Activated T-helper 17 cell treated with anti-CD3 and anti-CD28 coated beads, Interleukin-2, amount 50 U/mL, for 72 hours (primary cell): ENCODE results near the gene RNF213. TPM values are rescaled to one million over a fixed set of nuclear protein-coding genes. Genes with fewer than 3 reads are reported as not detected.
"Not testable (repeated sequence)": the region's sequence is repeated elsewhere in the genome, so short reads cannot be mapped to it uniquely, and the experiment has no call there.

Experiments
- ATAC-seq: fragments of 150-1000 bp; cut with Tn5 transposase; replicated peaks from 2 replicates; pipeline ENCODE4 v1.10.0; 2021; ENCODE audit warnings: mild to moderate bottlenecking, moderate library complexity
- H3K27ac Mint-ChIP-seq: one replicate; pipeline ENCODE4 v1.8.0; 2022; ENCODE audit warnings: mixed read lengths
- H3K27me3 Mint-ChIP-seq: one replicate; pipeline ENCODE4 v1.8.0; 2022; ENCODE audit warnings: mixed read lengths
- H3K36me3 Mint-ChIP-seq: one replicate; pipeline ENCODE4 v1.8.0; 2022; ENCODE audit warnings: low read depth, mild to moderate bottlenecking, mixed read lengths
- H3K4me1 Mint-ChIP-seq: one replicate; pipeline ENCODE4 v1.8.0; 2022; ENCODE audit warnings: mixed read lengths
- H3K4me3 Mint-ChIP-seq: one replicate; pipeline ENCODE4 v1.8.0; 2022; ENCODE audit warnings: mild to moderate bottlenecking, mixed read lengths
- H3K9me3 Mint-ChIP-seq: one replicate; pipeline ENCODE4 v1.8.0; 2022; ENCODE audit warnings: mixed read lengths
- total RNA-seq, 2 donors: library from RNA; stranded (reverse); gene quantifications; one replicate each; pipeline ENCODE4 v1.2.3, GENCODE V29; 2022

RNF213 gene
- total RNA-seq, 2 donors from 2014 or later = 1,022 to 1,405 TPM

GRCh38 chr17:80394629-80395216, 134.1 kb downstream of the RNF213 start:
- peaks cover 78% of the 10 kb centered on the region for H3K36me3 Mint-ChIP-seq
- H3K27me3 Mint-ChIP-seq = no peaks in the 10 kb centered on the region
- ATAC-seq = no peak
- no peaks in the 10 kb centered on the region for H3K9me3 Mint-ChIP-seq
- no peak overlapping the region for H3K4me3 Mint-ChIP-seq
- peak overlapping the region; percentile 48 for H3K27ac Mint-ChIP-seq
- H3K4me1 Mint-ChIP-seq = peaks cover 13% of the 10 kb centered on the region

GRCh38 chr17:80395402-80396151, 134.9 kb downstream of the RNF213 start:
- Mint-ChIP-seq H3K4me1 (peaks cover 13% of the 10 kb centered on the region), H3K27me3 (no peaks in the 10 kb centered on the region), H3K36me3 (peaks cover 71% of the 10 kb centered on the region), H3K4me3 (no peak overlapping the region), H3K27ac (peak overlapping the region; percentile 46), H3K9me3 (no peaks in the 10 kb centered on the region)
- ATAC-seq = peak; percentile 39

GRCh38 chr17:80396157-80397033, 135.7 kb downstream of the RNF213 start:
- peaks cover 11% of the 10 kb centered on the region for H3K4me1 Mint-ChIP-seq
- ATAC-seq = peak; percentile 32
- H3K9me3 Mint-ChIP-seq = no peaks in the 10 kb centered on the region
- no peaks in the 10 kb centered on the region for H3K27me3 Mint-ChIP-seq
- H3K36me3 Mint-ChIP-seq = peaks cover 67% of the 10 kb centered on the region
- peak overlapping the region; percentile 79 for H3K27ac Mint-ChIP-seq
- H3K4me3 Mint-ChIP-seq = no peak overlapping the region

- peaks cover 60% of the 10 kb centered on the region for H3K36me3 Mint-ChIP-seq
- no peaks in the 10 kb centered on the region for H3K9me3 Mint-ChIP-seq
- peaks cover 8% of the 10 kb centered on the region for H3K4me1 Mint-ChIP-seq
- H3K27me3 Mint-ChIP-seq = no peaks in the 10 kb centered on the region
- no peak overlapping the region for H3K4me3 Mint-ChIP-seq
- peak; percentile 48 for ATAC-seq
- peak overlapping the region; percentile 79 for H3K27ac Mint-ChIP-seq
Measured at GRCh38 chr17:80397034-80397387, 136.4 kb downstream of the RNF213 start.

GRCh38 chr17:80397686-80398085, 137.0 kb downstream of the RNF213 start:
- Mint-ChIP-seq H3K4me3 (no peak overlapping the region), H3K36me3 (peaks cover 54% of the 10 kb centered on the region), H3K27ac (peak overlapping the region; percentile 79), H3K4me1 (peaks cover 8% of the 10 kb centered on the region), H3K9me3 (no peaks in the 10 kb centered on the region), H3K27me3 (no peaks in the 10 kb centered on the region)
- no peak for ATAC-seq

GRCh38 chr17:80401086-80401485, 140.4 kb downstream of the RNF213 start:
- H3K4me3 Mint-ChIP-seq, H3K4me1 Mint-ChIP-seq, H3K9me3 Mint-ChIP-seq, ATAC-seq, H3K27me3 Mint-ChIP-seq, H3K27ac Mint-ChIP-seq: not testable (repeated sequence)
- H3K36me3 Mint-ChIP-seq = peaks cover 20% of the 10 kb centered on the region

- ATAC-seq, H3K27ac Mint-ChIP-seq, H3K4me3 Mint-ChIP-seq, H3K27me3 Mint-ChIP-seq, H3K4me1 Mint-ChIP-seq, H3K9me3 Mint-ChIP-seq: not testable (repeated sequence)
- peaks cover 12% of the 10 kb centered on the region for H3K36me3 Mint-ChIP-seq
Measured at GRCh38 chr17:80402102-80402501, 141.4 kb downstream of the RNF213 start.

- H3K27ac Mint-ChIP-seq = no peak overlapping the region
- no peak for ATAC-seq
- no peaks in the 10 kb centered on the region for H3K27me3 Mint-ChIP-seq
- no peaks in the 10 kb centered on the region for H3K9me3 Mint-ChIP-seq
- H3K4me1 Mint-ChIP-seq = peaks cover 3% of the 10 kb centered on the region
- no peak overlapping the region for H3K4me3 Mint-ChIP-seq
- peaks cover 6% of the 10 kb centered on the region for H3K36me3 Mint-ChIP-seq
Measured at GRCh38 chr17:80402959-80403358, 142.3 kb downstream of the RNF213 start.

- Mint-ChIP-seq H3K36me3 (no peaks in the 10 kb centered on the region), H3K9me3 (no peaks in the 10 kb centered on the region), H3K27ac (no peak overlapping the region), H3K27me3 (no peaks in the 10 kb centered on the region), H3K4me1 (no peaks in the 10 kb centered on the region), H3K4me3 (no peak overlapping the region)
- no peak for ATAC-seq
Measured at GRCh38 chr17:80406146-80406545, 145.5 kb downstream of the RNF213 start.

- not testable (repeated sequence) for H3K27me3 Mint-ChIP-seq, H3K27ac Mint-ChIP-seq, H3K4me1 Mint-ChIP-seq, H3K9me3 Mint-ChIP-seq, ATAC-seq, H3K36me3 Mint-ChIP-seq, H3K4me3 Mint-ChIP-seq
Measured at GRCh38 chr17:80407917-80408316, 147.3 kb downstream of the RNF213 start.

- no peaks in the 10 kb centered on the region for H3K4me1 Mint-ChIP-seq
- H3K36me3 Mint-ChIP-seq = no peaks in the 10 kb centered on the region
- no peak for ATAC-seq
- H3K4me3 Mint-ChIP-seq = no peak overlapping the region
- H3K27me3 Mint-ChIP-seq = no peaks in the 10 kb centered on the region
- H3K27ac Mint-ChIP-seq = no peak overlapping the region
- no peaks in the 10 kb centered on the region for H3K9me3 Mint-ChIP-seq
Measured at GRCh38 chr17:80408872-80409271, 148.2 kb downstream of the RNF213 start.

- no peak for ATAC-seq
- Mint-ChIP-seq H3K36me3 (no peaks in the 10 kb centered on the region), H3K9me3 (no peaks in the 10 kb centered on the region), H3K4me3 (no peak overlapping the region), H3K27me3 (peaks cover 5% of the 10 kb centered on the region), H3K4me1 (peaks cover 6% of the 10 kb centered on the region), H3K27ac (no peak overlapping the region)
Measured at GRCh38 chr17:80409626-80410025, 149.0 kb downstream of the RNF213 start.

GRCh38 chr17:80410441-80411087, 149.9 kb downstream of the RNF213 start:
- ATAC-seq, H3K4me1 Mint-ChIP-seq, H3K27me3 Mint-ChIP-seq, H3K27ac Mint-ChIP-seq, H3K9me3 Mint-ChIP-seq, H3K4me3 Mint-ChIP-seq, H3K36me3 Mint-ChIP-seq: not testable (repeated sequence)

- Mint-ChIP-seq H3K9me3 (no peaks in the 10 kb centered on the region), H3K27ac (peak overlapping the region; percentile 47), H3K27me3 (peaks cover 5% of the 10 kb centered on the region), H3K4me3 (peak overlapping the region; percentile 81), H3K4me1 (peaks cover 17% of the 10 kb centered on the region), H3K36me3 (no peaks in the 10 kb centered on the region)
- no peak for ATAC-seq
Measured at GRCh38 chr17:80413771-80414507, 153.3 kb downstream of the RNF213 start.
